ENCODE data around the gene ATG14.
"Not testable (repeated sequence)": the region's sequence is repeated elsewhere in the genome, so short reads cannot be mapped to it uniquely, and the experiment has no call there.

ATG14 gene

GRCh38 chr14:55411426-55412389 lies at the start of gene ATG14:
TSS of gene ATG14 (minus strand) at chr14:55411830. CDS start at chr14:55411822, 8 bp downstream.
- DNase-seq = peak; percentile 86 to 90 (median 87)

GRCh38 chr14:55458800-55459515 lies 47.3 kb upstream of the ATG14 start:
- DNase-seq = peak; percentile 51 to 83 (median 81)

- no peak for DNase-seq
Measured at GRCh38 chr14:55457496-55457895, 45.9 kb upstream of the ATG14 start.

GRCh38 chr14:55456411-55456810 lies 44.8 kb upstream of the ATG14 start:
- DNase-seq = not testable (repeated sequence)

- DNase-seq = peak; percentile 71 to 75 (median 72)
Measured at GRCh38 chr14:55454264-55455002, 42.8 kb upstream of the ATG14 start.

- DNase-seq = no peak
Measured at GRCh38 chr14:55451950-55452349, 40.3 kb upstream of the ATG14 start.

GRCh38 chr14:55451398-55451797 lies 39.8 kb upstream of the ATG14 start:
- no peak for DNase-seq

- DNase-seq = peak; percentile 10 to 40 (median 28)
Measured at GRCh38 chr14:55450987-55451386, 39.4 kb upstream of the ATG14 start.

- DNase-seq = no peak
Measured at GRCh38 chr14:55450539-55450938, 38.9 kb upstream of the ATG14 start.

GRCh38 chr14:55450124-55450523 lies 38.5 kb upstream of the ATG14 start:
- DNase-seq = no peak

- no peak for DNase-seq
Measured at GRCh38 chr14:55449116-55449515, 37.5 kb upstream of the ATG14 start.

- peak; percentile 50 to 61 (median 51) for DNase-seq
Measured at GRCh38 chr14:55448141-55448614, 36.5 kb upstream of the ATG14 start.

GRCh38 chr14:55446833-55447232 lies 35.2 kb upstream of the ATG14 start:
- DNase-seq = no peak

- DNase-seq = peak; percentile 83 to 91 (median 88)
Measured at GRCh38 chr14:55446127-55446736, 34.6 kb upstream of the ATG14 start.

GRCh38 chr14:55441286-55441685 lies 29.7 kb upstream of the ATG14 start:
- DNase-seq = no peak

- peak in 1 of 3 donors; percentile 31 for DNase-seq
Measured at GRCh38 chr14:55440385-55440784, 28.8 kb upstream of the ATG14 start, which contains the start of gene TBPL2. TSS of gene TBPL2 (minus strand) at chr14:55440616. CDS start at chr14:55440449, 167 bp downstream.

- DNase-seq = peak; percentile 38 to 60 (median 50)
Measured at GRCh38 chr14:55438066-55438683, 26.5 kb upstream of the ATG14 start.

GRCh38 chr14:55436931-55437330 lies 25.3 kb upstream of the ATG14 start:
- DNase-seq = no peak

- DNase-seq = no peak
Measured at GRCh38 chr14:55436519-55436918, 24.9 kb upstream of the ATG14 start.

- no peak for DNase-seq
Measured at GRCh38 chr14:55434805-55435174, 23.2 kb upstream of the ATG14 start.

GRCh38 chr14:55433880-55434804 lies 22.5 kb upstream of the ATG14 start:
- no peak for DNase-seq
